HG03066 (cell line): ENCODE measurements around the gene WFDC12.

Experiments used
- ATAC-seq: cut with Tn5 transposase; IDR thresholded peaks from one replicate; pipeline ENCODE4 v1.9.1; 2021; ENCODE audit warnings: low read depth; ENCODE audit not compliant: unreplicated experiment

Gene WFDC12

DNA sequence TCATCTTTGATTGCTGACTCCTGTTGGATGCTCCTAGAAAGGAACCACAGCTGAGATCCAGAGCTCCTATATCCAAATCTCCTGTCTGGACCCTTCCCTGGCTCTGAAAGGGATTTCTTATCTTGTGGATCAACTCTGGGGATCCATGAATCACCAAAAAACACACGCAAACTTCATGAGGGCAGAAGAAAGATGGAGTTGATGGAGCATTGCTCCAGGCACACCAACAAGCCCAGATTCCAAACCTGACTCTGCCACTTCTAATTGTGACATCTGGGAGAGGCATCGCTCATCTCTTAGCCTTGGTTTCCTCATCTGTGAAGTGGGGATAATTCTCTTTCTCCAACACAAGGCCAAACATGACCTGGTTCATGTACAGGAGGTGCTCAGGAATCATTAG lies 30.1 kb downstream of the WFDC12 start:
- no peak for ATAC-seq

DNA sequence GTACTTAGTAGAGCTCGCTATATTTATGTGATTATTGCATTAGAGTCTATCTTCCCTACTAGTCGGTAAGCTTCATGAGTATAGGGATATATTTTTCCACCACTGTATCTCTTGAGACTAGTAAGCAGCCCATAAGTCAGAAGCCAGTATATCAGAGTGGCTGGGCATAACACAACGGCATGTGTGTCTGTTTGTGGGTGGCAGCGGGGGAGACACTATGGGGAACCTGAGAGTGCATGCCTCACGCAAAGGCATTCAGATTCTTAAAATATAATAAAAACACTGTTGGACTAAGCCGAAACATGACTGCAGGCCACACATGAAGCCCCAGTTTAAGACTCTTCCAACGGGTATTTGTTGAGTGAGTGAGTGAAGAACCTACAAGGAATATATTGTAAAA lies 31.4 kb downstream of the WFDC12 start:
- ATAC-seq: no peak

- no peak for ATAC-seq
These were observed 32.9 kb downstream of the WFDC12 start for GRCh38 chr20:45091366-45091765.

GRCh38 chr20:45090481-45090880 lies 33.8 kb downstream of the WFDC12 start:
- no peak for ATAC-seq

- no peak for ATAC-seq
These were observed 36.0 kb downstream of the WFDC12 start for GRCh38 chr20:45088247-45088646.

- no peak for ATAC-seq
These were observed 36.5 kb downstream of the WFDC12 start for GRCh38 chr20:45087814-45088213.

DNA sequence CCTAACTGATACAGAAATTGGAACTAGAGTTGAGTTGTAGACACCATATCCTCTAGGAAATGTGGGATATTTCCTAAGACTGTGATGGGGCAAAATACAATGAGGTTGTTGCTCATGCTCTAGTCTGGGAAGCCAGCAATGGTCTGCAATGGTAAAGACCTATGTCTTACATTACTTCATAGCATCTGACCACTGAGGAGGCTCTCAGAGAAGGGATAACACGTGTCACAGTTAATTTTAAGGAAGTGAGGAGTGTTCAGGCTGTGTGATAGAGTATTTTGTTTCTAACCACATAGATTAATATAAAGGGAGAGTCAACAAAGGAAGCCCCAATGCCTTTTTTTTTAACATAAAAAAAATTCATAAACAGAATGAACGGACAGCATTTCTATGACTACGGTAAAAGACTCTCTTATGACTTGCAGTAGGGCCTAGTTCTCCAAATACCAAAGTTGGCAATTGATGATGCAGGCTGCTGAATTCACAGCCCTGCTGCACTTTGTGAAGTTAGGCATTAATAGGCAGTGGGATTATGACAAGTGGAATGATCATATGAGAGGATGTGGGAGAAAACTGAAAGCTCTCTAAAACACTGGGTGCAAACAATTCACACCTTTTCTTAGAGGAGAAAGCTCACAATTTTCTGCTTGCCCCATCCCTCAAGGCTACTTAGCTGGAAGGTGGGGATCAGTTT lies 37.0 kb downstream of the WFDC12 start:
- no peak for ATAC-seq

DNA sequence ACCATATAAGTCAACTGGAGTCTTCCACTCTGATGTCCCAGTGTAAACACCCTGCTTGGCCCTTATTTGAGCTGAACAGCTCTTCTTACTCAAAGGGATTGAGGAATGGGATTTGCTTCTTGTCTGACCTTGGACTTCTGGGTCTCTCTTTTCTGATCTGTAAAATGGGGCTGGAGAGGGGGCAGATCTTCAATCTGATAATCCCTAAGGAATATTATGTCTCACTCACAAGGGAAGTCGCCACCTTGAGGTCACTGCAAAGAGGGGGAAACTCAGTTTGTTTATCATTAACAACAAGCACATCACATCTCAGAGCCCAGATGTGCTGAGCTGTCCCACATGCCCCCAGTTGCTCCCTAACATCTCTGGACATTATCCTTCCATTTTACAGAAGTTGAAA lies 38.4 kb downstream of the WFDC12 start:
- no peak for ATAC-seq

- ATAC-seq: no peak
These were observed 39.0 kb downstream of the WFDC12 start for GRCh38 chr20:45085289-45085688.

DNA sequence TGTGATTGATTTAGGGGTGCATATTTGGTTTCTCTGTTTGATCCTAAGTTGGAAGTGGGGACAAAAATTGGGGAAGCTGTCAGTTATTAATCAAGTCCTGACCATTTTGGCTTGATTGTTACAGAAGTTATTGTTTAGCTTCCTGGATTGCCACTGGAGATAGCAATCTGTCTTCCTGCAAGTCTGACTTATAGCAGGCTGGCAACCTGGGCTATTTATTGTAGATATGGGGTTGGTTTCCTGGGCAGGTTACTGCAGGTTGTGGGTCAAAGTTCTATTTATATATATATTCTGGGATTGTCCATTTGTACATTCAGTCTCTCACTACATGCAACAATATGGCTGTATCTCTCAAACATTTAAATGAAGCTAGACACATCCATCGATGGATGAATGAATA lies 41.1 kb downstream of the WFDC12 start:
- no peak for ATAC-seq

DNA sequence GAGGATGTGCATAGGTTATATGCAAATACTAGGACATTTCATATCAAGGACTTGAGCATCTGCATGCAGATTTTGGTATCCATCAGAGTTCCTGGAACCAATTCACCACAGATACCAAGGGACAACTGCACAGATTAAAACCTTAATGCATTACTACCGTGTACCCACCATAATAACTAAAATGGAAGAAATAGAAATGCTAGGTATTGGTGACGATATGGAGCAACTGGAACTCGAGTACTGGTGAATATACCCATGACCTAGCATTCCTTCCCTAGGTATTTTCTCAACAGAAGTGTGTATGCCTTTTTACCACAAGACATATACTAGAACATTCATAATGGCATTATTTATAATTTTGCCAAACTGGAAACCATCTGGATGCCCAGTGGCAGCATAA lies 41.8 kb downstream of the WFDC12 start:
- ATAC-seq: no peak

DNA sequence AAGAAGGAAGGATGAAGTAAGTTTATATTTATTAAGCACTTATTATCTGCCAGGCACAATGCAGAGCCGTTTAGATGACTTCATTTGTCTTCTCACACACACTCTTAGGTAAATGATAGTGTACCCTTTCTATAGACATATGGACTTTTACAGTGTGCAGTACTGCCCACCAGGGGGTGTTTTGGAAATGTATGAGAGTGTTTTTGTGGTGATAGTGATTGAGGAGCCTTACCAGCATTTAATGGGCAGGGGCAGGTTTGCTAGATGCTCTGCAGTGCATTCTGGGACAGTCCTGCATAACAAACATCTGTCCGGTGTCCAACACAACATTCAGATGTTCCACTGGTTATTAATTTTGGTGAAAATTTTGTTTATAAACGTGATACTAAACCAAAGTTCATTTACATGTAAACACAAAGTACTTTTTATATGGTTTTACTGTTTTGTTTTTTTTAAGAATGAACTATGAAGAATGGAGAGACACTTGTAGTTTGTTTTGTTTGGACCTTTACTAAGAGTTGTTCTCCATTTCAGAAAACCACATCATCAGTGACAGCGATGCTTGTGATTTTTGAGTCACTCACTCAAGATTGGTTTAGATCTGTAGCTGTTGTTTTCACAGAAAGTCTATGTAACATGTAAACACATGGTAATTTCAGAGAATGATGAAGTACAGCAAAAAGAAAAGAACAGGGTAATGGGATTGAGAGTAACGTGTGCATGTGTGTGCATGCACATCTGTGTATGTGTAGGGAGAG lies 43.2 kb downstream of the WFDC12 start:
- ATAC-seq: no peak

- no peak for ATAC-seq
These were observed 46.7 kb downstream of the WFDC12 start for GRCh38 chr20:45077559-45077958.
